IMR-90 (cell line): ENCODE results near the gene ARHGAP31. TPM values are rescaled to one million over a fixed set of nuclear protein-coding genes. Genes with fewer than 3 reads are reported as not detected.

Experiments
- ATAC-seq: fragments of 200-7000 bp; cut with Tn5 transposase; 2 replicates; pipeline ENCODE4 v1.9.1; 2020; ENCODE audit warnings: low read depth, mild to moderate bottlenecking, moderate library complexity
- BruUV-seq: library from RNA; stranded (reverse); fragments of 400-500 nt; replicated peaks from 2 replicates; lab custom pipeline; 2021; lab: Mats Ljungman, UMichigan
- CTCF ChIA-PET: fragments of 300-600 bp; formaldehyde crosslinking; extraction: SDS; loops from one replicate; lab custom pipeline; 2021; ENCODE audit warnings: antibody characterized with exemption; lab: Yijun Ruan, JAX
- POLR2A ChIA-PET: fragments of 300-600 bp; sonication (Branson Sonifier 250); formaldehyde crosslinking; loops from one replicate; lab custom pipeline; 2022; ENCODE audit warnings: antibody characterized with exemption; ENCODE audit not compliant: unreplicated experiment; lab: Charles Lee
- DNase-seq: peaks from one replicate; pipeline ENCODE4 v3.0.0; 2013
- H2AFZ ChIP-seq: replicated peaks from 2 replicates; pipeline ENCODE3; 2013; ENCODE audit warnings: low read length, mild to moderate bottlenecking; ENCODE audit not compliant: poor library complexity
- H2AK5ac ChIP-seq: 2 replicates; pipeline ENCODE4 v1.6.1; 2013; ENCODE audit warnings: low read depth, low read length, inconsistent platforms
- H2AK9ac ChIP-seq: replicated peaks from 2 replicates; pipeline ENCODE3; 2013; ENCODE audit warnings: mild to moderate bottlenecking, low read depth, low read length, moderate library complexity; ENCODE audit not compliant: poor library complexity
- H2BK120ac ChIP-seq: 2 replicates; pipeline ENCODE4 v1.6.1; 2013; ENCODE audit warnings: low read depth, low read length, inconsistent platforms
- H2BK15ac ChIP-seq: 3 replicates; pipeline ENCODE4 v1.6.1; 2013; ENCODE audit warnings: low read depth, low read length, inconsistent platforms
- H2BK20ac ChIP-seq: 2 replicates; pipeline ENCODE4 v1.6.1; 2013; ENCODE audit warnings: low read depth, mild to moderate bottlenecking, inconsistent platforms, low read length, moderate library complexity
- H2BK5ac ChIP-seq: 2 replicates; pipeline ENCODE4 v1.6.1; 2013; ENCODE audit warnings: mild to moderate bottlenecking, low read depth, low read length, inconsistent platforms; ENCODE audit not compliant: poor library complexity, severe bottlenecking
- H3K14ac ChIP-seq: replicated peaks from 2 replicates; pipeline ENCODE4 v1.6.1; 2013; ENCODE audit warnings: low read depth, low read length, inconsistent platforms
- H3K18ac ChIP-seq: 2 replicates; pipeline ENCODE4 v1.6.1; 2013; ENCODE audit warnings: low read depth, low read length, control low read depth
- H3K23ac ChIP-seq: 2 replicates; pipeline ENCODE4 v1.6.1; 2013; ENCODE audit warnings: low read depth, low read length, inconsistent platforms
- H3K27ac ChIP-seq: 2 replicates; pipeline ENCODE4 v1.5.1; 2013; ENCODE audit warnings: mild to moderate bottlenecking, control low read depth, low read length; ENCODE audit not compliant: insufficient read depth
- H3K27me3 ChIP-seq: 2 replicates; pipeline ENCODE4 v1.6.1; 2013; ENCODE audit warnings: low read length; ENCODE audit not compliant: control insufficient read depth, insufficient read depth
- H3K36me3 ChIP-seq: 2 replicates; pipeline ENCODE4 v1.6.1; 2013; ENCODE audit warnings: low read length, mixed read lengths; ENCODE audit not compliant: control insufficient read depth, insufficient read depth
- H3K4ac ChIP-seq: 2 replicates; pipeline ENCODE4 v1.6.1; 2013; ENCODE audit warnings: low read depth, low read length, inconsistent platforms
- H3K4me1 ChIP-seq: 2 replicates; pipeline ENCODE4 v1.6.1; 2013; ENCODE audit warnings: low read length, mixed read lengths; ENCODE audit not compliant: control insufficient read depth, insufficient read depth
- H3K4me2 ChIP-seq: 2 replicates; pipeline ENCODE4 v1.6.1; 2013; ENCODE audit warnings: low read depth, mild to moderate bottlenecking, control low read depth, low read length, moderate library complexity
- H3K4me3 ChIP-seq: 2 replicates; pipeline ENCODE4 v1.5.1; 2013; ENCODE audit warnings: low read depth, mild to moderate bottlenecking, control low read depth, low read length, moderate library complexity; ENCODE audit not compliant: insufficient read depth
- H3K56ac ChIP-seq: 2 replicates; pipeline ENCODE4 v1.6.1; 2013; ENCODE audit warnings: low read length, inconsistent platforms; ENCODE audit not compliant: insufficient read depth; ENCODE audit errors: extremely low read depth
- H3K79me1 ChIP-seq, 2 experiments: 2 replicates each; pipeline ENCODE4 v1.6.1; 2013; ENCODE audit warnings: low read length in 2 of 2, inconsistent platforms in 1 of 2, low read depth in 1 of 2
- H3K9ac ChIP-seq: 2 replicates; pipeline ENCODE4 v1.6.1; 2013; ENCODE audit warnings: low read depth, low read length, control low read depth
- H3K9me1 ChIP-seq: 2 replicates; pipeline ENCODE4 v1.6.1; 2013; ENCODE audit warnings: low read length, inconsistent platforms; ENCODE audit not compliant: insufficient read depth
- H3K9me3 ChIP-seq: 2 replicates; pipeline ENCODE4 v1.6.1; 2013; ENCODE audit warnings: low read length; ENCODE audit not compliant: control insufficient read depth, insufficient read depth
- H4K20me1 ChIP-seq: 2 replicates; pipeline ENCODE4 v1.6.1; 2013; ENCODE audit warnings: low read length, inconsistent platforms; ENCODE audit not compliant: insufficient read depth
- H4K5ac ChIP-seq: 2 replicates; pipeline ENCODE4 v1.6.1; 2013; ENCODE audit warnings: mild to moderate bottlenecking, low read depth, low read length, control low read depth
- H4K8ac ChIP-seq, 2 experiments: 2 replicates each; pipeline ENCODE4 v1.6.1; 2013; ENCODE audit warnings: low read depth in 2 of 2, low read length in 2 of 2, control low read depth in 1 of 2, inconsistent platforms in 1 of 2
- H4K91ac ChIP-seq: 2 replicates; pipeline ENCODE4 v1.6.1; 2013; ENCODE audit warnings: low read depth, low read length, inconsistent platforms; ENCODE audit not compliant: insufficient read depth
- BHLHE40 ChIP-seq: fragments of 150-350 bp; IDR thresholded peaks from 2 replicates; pipeline ENCODE4 v1.6.1; 2016; ENCODE audit warnings: mild to moderate bottlenecking, low read depth, low read length
- CEBPB ChIP-seq: IDR thresholded peaks from 2 replicates; pipeline ENCODE4 v1.6.1; 2012; ENCODE audit warnings: low read depth, low read length, improper control_type of control experiment
- FOS ChIP-seq: fragments of 150-350 bp; IDR thresholded peaks from 2 replicates; pipeline ENCODE4 v1.6.1; 2016; ENCODE audit warnings: low read depth, low read length
- MAFK ChIP-seq: IDR thresholded peaks from 2 replicates; pipeline ENCODE4 v1.6.1; 2012; ENCODE audit warnings: low read depth, low read length, improper control_type of control experiment
- NFE2L2 ChIP-seq: fragments of 150-350 bp; IDR thresholded peaks from 2 replicates; pipeline ENCODE4 v1.6.1; 2016; ENCODE audit warnings: low read depth, mild to moderate bottlenecking, low read length
- POLR2A ChIP-seq: IDR thresholded peaks from 2 replicates; pipeline ENCODE4 v1.6.1; 2012; ENCODE audit warnings: mild to moderate bottlenecking, low read depth, low read length
- RAD21 ChIP-seq: IDR thresholded peaks from 2 replicates; pipeline ENCODE4 v1.6.1; 2012; ENCODE audit warnings: low read length, improper control_type of control experiment
- WGBS, 2 experiments: methylation state at CpG; one replicate each; pipeline versions ENCODE4 v1.1.5 to v1.1.7; 2013; ENCODE audit warnings: missing lambda C conversion rate in 2 of 2; ENCODE audit not compliant: insufficient read length in 1 of 2; ENCODE audit errors: extremely low coverage in 2 of 2; 5-methylcytosine and 5-hydroxymethylcytosine counted together
- dilution Hi-C: fragments of 300-500 bp; cut with HindIII; formaldehyde crosslinking; loops from one replicate; pipeline ENCODE4 v1.14.3; 2018; ENCODE audit warnings: low sequenced_read_pairs; ENCODE audit not compliant: unreplicated experiment
- in situ Hi-C: fragments of 300-500 bp; cut with MboI; formaldehyde crosslinking; loops from 3 replicates; pipeline ENCODE4 v1.14.3; 2019; ENCODE audit warnings: low sequenced_read_pairs, inconsistent platforms, mixed read lengths
- intact Hi-C: fragments of 100-400 bp; cut with micrococcal nuclease; formaldehyde crosslinking; loops from 2 replicates; pipeline ENCODE4 v1.10.0; 2022
- polyA plus RNA-seq, 3 experiments: library from polyadenylated mRNA; depleted of rRNA; stranded (reverse); fragments of >200 nt; gene quantifications; 2 replicates each; pipeline ENCODE4 v1.2.3, GENCODE V29; 2012; ENCODE audit warnings: low replicate concordance in 1 of 3
- total RNA-seq: library from RNA; depleted of rRNA; stranded (reverse); fragments of >200 nt; gene quantifications from 2 replicates; pipeline ENCODE4 v1.2.3, GENCODE V29; 2012
- TF ChIP-seq, protein P1 (sequence below): fragments of 150-350 bp; IDR thresholded peaks from 2 replicates; pipeline ENCODE4 v1.6.1; 2017; ENCODE audit warnings: mild to moderate bottlenecking, antibody characterized with exemption, low read length, low read depth

Gene ARHGAP31
- total and polyA plus RNA-seq, 2 of the 4 experiments (the other 2 are of a cell fraction): 6.6 to 7.7 TPM

DNA sequence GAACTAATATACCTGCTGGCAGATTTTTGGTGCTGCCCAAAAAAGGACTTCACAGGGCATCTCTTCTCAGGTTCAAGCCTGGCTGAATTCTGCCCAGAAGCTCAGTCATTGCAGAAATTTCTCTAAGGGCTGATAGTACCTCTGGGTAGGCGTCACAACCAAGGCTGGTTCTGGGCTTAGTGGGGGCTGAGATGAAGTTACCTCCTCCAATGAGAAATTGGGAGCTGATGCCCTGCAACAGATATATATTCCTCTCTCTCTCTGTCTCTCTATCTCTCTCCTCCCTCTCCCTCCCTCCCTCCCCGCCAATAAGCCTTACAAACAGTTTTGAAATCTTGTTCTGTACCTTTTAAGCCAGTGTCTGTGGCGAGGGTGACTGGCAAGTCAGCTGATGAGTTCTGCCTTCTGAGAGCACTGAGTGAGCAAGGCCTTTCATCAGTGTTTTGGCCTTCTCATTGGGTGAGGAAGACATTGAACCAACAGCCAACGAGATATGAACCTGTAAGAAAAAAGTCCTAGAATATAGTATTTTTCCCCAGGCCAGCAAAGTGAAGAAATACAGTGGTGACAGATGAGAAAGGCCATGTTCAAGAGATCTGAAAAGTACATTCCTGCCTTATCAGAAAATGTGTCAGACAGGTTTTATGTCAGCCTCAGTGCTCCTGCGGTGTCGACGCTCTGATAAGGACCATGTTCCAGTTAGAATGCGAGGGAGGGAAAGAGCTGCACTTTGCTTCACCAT is 123.8 kb downstream of the ARHGAP31 start:
- ATAC-seq: no peak
- no peak overlapping the region for H3K4me2 ChIP-seq
- no peak overlapping the region for H3K56ac ChIP-seq
- no peak for DNase-seq
- no peak overlapping the region for H3K4ac ChIP-seq
- dilution Hi-C loops (no loop called here), intact Hi-C loops (no loop called here), in situ Hi-C loops (no loop called here)
- H4K5ac ChIP-seq: no peak overlapping the region
- H2BK5ac ChIP-seq: no peak overlapping the region
- WGBS, 2 experiments: no CpG with 5 or more reads among the region's 8 CpGs
- no peak overlapping the region for H3K9ac ChIP-seq
- no peak overlapping the region for H4K91ac ChIP-seq
- no peak overlapping the region for H4K8ac ChIP-seq
- H3K9me3 ChIP-seq: no peaks in the 10 kb centered on the region
- ChIA-PET CTCF (no interaction called here), POLR2A (no interaction called here)
- peaks cover 24% of the 10 kb centered on the region for H3K36me3 ChIP-seq
- no peak overlapping the region for H3K23ac ChIP-seq
- TF ChIP-seq MAFK (no peak), FOS (no peak), RAD21 (no peak), POLR2A (no peak), NFE2L2 (no peak), BHLHE40 (no peak), CEBPB (no peak)
- TF ChIP-seq, protein P1, sequence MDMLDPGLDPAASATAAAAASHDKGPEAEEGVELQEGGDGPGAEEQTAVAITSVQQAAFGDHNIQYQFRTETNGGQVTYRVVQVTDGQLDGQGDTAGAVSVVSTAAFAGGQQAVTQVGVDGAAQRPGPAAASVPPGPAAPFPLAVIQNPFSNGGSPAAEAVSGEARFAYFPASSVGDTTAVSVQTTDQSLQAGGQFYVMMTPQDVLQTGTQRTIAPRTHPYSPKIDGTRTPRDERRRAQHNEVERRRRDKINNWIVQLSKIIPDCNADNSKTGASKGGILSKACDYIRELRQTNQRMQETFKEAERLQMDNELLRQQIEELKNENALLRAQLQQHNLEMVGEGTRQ: no peak
- H2AFZ ChIP-seq: no peak overlapping the region
- no peak overlapping the region for H2BK15ac ChIP-seq
- no peak overlapping the region for H3K27ac ChIP-seq
- no TSS peak for BruUV-seq
- no peaks in the 10 kb centered on the region for H3K4me1 ChIP-seq
- H3K14ac ChIP-seq: no peak overlapping the region
- H3K4me3 ChIP-seq: no peak overlapping the region
- no peak overlapping the region for H2AK5ac ChIP-seq
- H2BK120ac ChIP-seq: no peak overlapping the region
- H3K18ac ChIP-seq: no peak overlapping the region
- H3K9me1 ChIP-seq: peaks cover 10% of the 10 kb centered on the region; the same call in 1 of the 2 replicates
- H3K27me3 ChIP-seq: no peaks in the 10 kb centered on the region
- H3K79me1 ChIP-seq: peaks cover 0 to 5% of the 10 kb centered on the region in 2 experiments; a peak in 1 of 4 replicates
- no peak overlapping the region for H2BK20ac ChIP-seq
- no peak overlapping the region for H2AK9ac ChIP-seq
- H4K20me1 ChIP-seq: no peaks in the 10 kb centered on the region
